Liver (tissue), 3 donors: ENCODE data around the gene TMCO4.

Experiments used
- ATF3 ChIP-seq: IDR thresholded peaks from 2 replicates; pipeline ENCODE4 v1.6.1; 2016; ENCODE audit warnings: antibody characterized with exemption
- CTCF ChIP-seq: fragments of 150-350 bp; IDR thresholded peaks from 2 replicates; pipeline ENCODE4 v1.5.1; 2017; ENCODE audit warnings: improper control_type of control experiment, low read depth, low read length; ENCODE audit not compliant: missing input control
- HNF4G ChIP-seq: IDR thresholded peaks from 2 replicates; pipeline ENCODE4 v1.6.1; 2016; ENCODE audit warnings: antibody characterized with exemption
- RAD21 ChIP-seq, 2 donors: IDR thresholded peaks; 2 replicates each; pipeline ENCODE4 v1.6.1; 2016; ENCODE audit warnings: antibody characterized with exemption in 2 of 2, mild to moderate bottlenecking in 2 of 2
- SP1 ChIP-seq: IDR thresholded peaks from 2 replicates; pipeline ENCODE4 v1.6.1; 2018; ENCODE audit warnings: antibody characterized with exemption, mild to moderate bottlenecking
- YY1 ChIP-seq: IDR thresholded peaks from 2 replicates; pipeline ENCODE4 v1.6.1; 2016; ENCODE audit warnings: antibody characterized with exemption, mild to moderate bottlenecking
- TF ChIP-seq, protein P1 (sequence below): IDR thresholded peaks from 2 replicates; pipeline ENCODE4 v1.6.1; 2016; ENCODE audit warnings: antibody characterized with exemption
- TF ChIP-seq, protein P2 (sequence below): IDR thresholded peaks from 2 replicates; pipeline ENCODE4 v1.6.1; 2016; ENCODE audit warnings: antibody characterized with exemption, mild to moderate bottlenecking
- donor health status: healthy.
- donor health status: healthy.

DNA sequence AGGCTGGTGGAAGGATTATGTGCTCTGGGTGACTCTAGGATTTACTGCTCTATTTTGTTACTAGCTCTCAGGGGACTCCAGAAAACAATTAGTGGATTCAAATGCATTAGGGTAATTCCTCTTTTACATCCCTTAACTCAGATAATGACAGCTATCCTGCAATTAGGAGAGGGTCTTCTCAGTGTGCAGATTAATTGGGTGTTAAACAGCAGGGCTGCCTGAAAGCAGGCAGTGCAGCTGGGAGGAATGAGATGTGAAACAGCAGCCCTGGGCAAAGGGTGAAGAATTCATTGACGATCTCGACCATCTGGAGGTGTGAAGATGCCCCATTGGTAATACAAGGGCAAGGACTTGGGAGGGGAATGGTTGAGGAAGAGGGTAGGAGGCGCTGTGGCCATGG lies 68.9 kb downstream of the TMCO4 start:
- TF ChIP-seq, protein P1, sequence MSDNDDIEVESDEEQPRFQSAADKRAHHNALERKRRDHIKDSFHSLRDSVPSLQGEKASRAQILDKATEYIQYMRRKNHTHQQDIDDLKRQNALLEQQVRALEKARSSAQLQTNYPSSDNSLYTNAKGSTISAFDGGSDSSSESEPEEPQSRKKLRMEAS, result no peak
- TF ChIP-seq CTCF, result no peak
- no peak for TF ChIP-seq RAD21 (IDR thresholded peaks at IDR 0.05)
- no peak for TF ChIP-seq HNF4G
- TF ChIP-seq, protein P2, sequence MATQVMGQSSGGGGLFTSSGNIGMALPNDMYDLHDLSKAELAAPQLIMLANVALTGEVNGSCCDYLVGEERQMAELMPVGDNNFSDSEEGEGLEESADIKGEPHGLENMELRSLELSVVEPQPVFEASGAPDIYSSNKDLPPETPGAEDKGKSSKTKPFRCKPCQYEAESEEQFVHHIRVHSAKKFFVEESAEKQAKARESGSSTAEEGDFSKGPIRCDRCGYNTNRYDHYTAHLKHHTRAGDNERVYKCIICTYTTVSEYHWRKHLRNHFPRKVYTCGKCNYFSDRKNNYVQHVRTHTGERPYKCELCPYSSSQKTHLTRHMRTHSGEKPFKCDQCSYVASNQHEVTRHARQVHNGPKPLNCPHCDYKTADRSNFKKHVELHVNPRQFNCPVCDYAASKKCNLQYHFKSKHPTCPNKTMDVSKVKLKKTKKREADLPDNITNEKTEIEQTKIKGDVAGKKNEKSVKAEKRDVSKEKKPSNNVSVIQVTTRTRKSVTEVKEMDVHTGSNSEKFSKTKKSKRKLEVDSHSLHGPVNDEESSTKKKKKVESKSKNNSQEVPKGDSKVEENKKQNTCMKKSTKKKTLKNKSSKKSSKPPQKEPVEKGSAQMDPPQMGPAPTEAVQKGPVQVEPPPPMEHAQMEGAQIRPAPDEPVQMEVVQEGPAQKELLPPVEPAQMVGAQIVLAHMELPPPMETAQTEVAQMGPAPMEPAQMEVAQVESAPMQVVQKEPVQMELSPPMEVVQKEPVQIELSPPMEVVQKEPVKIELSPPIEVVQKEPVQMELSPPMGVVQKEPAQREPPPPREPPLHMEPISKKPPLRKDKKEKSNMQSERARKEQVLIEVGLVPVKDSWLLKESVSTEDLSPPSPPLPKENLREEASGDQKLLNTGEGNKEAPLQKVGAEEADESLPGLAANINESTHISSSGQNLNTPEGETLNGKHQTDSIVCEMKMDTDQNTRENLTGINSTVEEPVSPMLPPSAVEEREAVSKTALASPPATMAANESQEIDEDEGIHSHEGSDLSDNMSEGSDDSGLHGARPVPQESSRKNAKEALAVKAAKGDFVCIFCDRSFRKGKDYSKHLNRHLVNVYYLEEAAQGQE, result no peak
- no peak for TF ChIP-seq YY1
- no peak for TF ChIP-seq SP1
- TF ChIP-seq ATF3, result no peak
